GM19351 (cell line): Measurements from ENCODE around the gene C16orf89.

ENCODE experiments used
- ATAC-seq: cut with Tn5 transposase; IDR thresholded peaks from one replicate; pipeline ENCODE4 v1.9.1; 2021; ENCODE audit warnings: mild to moderate bottlenecking, moderate library complexity; ENCODE audit not compliant: unreplicated experiment

The C16orf89 gene

DNA sequence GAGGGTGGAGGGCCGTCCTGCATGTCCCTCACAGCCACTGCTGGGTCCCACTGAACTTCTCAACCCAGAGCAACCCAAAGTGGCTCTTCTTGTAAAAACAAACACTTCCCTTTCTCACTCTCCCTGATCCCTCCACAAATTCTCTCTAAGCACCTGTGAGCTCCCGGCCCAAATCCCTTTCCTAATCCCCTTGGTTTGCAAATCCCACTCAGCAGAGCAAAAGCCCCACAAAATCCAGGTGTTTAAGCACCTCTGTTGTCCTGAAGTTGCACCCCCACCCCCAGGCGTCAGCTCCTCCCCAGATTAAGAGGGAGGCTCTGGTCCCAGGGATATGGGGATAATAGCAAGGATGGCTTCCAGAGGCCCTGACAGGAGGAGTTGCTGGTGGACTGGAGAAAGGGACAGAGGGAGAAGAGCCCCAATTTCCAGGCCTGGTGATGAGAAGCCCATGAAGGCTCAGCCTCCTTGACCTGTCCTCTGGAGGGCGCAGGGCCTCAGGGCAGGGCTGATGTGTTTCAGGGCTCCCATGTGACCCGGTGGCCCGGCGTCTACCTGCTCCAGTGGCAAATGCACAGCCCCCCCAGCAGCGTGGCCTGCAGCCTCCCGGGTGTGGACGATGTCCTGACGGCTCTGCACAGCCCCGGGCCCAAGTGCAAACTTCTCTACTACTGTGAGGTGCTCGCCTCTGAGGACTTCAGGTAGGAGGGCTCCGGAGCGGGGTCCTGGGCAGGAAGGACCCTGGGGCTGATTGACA lies 55.0 kb downstream of the C16orf89 start:
- no peak for ATAC-seq

DNA sequence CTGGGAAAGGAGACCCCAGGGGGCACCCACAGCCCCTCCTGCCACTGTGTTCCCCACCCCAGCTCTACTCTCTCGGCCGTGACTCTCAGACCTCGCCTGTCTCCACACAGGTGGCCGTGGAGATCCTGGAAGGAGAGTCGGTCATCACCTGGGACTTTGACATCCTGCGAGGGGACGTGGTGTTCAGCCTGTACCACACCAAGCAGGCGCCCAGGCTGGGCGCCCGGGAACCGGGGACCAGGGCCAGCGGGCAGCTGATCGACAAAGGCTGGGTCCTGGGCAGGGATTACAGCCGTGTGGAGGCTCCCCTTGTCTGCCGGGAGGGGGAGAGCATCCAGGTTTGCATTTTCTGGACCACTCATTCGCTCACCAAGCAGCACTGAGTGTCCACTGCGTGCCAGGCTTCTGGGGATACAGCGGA lies 57.4 kb downstream of the C16orf89 start:
- ATAC-seq = no peak

DNA sequence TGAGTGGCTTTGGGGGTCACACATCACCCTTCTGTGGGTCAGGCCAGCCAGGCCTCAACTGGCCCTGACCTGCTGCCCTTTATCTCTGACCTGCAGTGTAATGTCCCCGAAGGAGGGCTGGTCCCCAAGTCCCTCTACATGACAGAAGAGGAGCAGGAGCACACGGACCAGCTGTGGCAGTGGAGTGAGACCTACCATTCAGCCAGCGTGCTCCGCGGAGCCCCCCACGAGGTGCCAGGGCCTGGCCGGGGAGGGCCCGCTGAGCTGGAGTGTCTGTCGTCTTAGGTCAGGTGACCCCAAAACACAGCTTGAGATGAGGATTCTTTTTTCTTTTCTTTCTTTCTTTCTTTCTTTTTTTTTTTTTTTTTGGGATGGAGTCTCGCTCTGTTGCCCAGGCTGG lies 58.5 kb downstream of the C16orf89 start:
- no peak for ATAC-seq

DNA sequence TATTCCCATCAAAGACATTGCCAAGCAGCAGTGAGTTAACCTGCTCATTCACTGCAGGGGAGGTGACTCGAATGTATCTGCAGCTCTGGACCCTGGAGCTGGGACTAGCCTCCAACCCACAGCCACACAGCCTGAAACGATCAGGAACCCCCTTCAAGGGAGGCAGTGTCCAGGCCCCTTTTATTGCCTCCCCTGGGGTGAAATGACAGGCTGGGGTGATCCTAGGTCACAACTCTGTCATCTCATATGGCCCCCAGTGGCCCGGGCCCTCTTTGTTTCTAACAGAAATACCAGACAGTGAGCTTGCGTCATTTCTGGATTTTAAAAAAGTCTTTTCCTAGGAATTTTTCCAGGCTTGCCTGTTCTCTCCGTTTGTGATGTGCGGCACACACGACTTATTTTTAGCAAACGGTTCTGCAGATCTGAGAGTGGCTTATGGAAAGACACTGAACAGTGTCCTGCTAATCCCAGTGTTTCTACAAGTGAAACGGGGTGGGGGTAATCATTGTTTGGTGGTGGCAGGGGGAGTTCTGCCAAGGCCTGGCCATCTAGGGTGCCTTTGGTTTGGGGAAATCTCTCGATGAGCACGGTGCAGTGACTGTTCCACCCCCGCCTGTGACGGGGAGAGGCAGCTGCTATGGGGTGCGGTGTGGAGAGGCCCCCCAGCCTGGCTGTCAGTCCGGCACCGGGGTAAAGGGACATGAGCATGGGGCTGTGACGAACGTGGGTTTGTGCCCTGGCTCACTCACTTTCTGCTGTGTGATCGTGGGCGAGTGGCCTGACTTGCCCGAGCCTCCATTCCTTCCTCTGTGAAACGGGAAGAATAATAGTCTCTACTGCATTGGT lies 59.2 kb downstream of the C16orf89 start:
- no peak for ATAC-seq

DNA sequence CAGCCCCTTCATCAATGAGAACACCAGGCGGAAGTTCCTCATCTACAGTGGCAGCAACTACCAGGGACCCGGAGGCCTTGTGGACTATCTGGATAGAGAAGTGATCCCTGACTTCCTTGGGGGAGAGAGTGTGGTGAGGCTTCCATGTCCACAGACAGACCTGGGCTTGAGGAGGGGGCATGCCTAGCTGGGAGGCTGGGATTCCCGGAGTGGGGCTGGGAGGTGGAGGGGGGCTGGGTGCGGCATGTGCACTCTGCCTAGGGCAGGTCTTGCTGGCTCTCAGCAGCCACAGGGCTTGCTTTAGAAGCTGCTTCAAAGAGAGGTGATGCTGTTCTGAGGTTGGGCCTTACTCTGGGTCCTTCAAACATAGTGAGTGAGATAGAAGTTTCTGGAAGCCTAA lies 59.8 kb downstream of the C16orf89 start:
- no peak for ATAC-seq

DNA sequence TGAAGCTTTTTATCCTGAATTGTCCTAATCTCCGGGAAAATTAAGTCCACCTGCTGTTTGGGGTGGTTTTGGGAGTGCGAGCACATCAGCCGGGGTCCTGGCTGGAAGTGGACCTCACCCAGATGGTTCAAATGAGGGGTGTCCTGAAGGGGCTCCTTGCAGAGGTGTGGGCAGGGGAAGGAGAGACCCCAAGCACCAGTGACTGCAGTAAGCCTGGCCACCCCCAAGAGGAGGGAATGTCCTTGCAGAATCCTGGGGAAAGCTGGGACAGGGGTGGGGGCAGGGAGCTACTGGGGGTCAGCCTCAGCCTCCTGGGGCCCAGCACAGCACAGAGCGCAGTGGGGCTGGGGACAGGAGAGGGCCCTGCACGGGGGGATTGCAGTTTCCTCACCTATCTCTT lies 61.4 kb downstream of the C16orf89 start:
- no peak for ATAC-seq

DNA sequence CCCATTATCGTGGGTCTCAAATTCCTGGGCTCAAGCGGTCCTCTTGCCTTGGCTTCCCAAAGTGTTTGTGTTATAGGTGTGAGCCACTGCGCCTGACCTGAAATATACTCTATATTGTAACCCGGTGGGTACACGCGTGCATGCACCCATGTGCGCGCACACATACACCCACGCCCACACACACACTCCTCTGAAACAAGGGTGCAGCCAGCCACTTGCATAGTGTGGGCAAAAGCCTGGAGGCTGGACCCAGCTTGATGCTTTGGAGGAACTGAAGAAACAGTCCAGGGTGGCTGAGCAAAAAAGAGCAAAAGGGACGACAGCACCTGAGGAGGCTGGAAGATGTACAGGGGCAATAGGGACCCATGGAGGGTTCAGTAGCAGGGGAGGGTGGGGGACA lies 61.9 kb downstream of the C16orf89 start:
- ATAC-seq = no peak

DNA sequence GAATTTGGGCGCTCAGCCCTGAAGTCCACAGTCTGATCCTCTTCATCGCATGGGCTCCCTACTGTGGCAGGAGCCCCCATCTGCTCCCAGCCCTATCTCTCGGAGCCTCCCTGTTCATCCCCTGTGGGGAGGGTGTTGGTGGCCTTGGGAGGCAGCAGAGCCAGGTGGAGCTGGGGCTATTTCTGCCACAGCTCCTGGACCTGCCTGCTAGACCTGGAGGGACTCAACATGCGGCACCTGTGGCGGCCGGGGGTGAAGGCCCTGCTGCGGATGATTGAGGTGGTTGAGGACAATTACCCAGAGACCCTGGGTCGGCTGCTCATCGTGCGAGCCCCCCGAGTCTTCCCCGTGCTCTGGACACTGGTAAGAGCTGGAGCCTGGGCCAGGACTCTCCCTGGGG lies 62.5 kb downstream of the C16orf89 start:
- no peak for ATAC-seq

DNA sequence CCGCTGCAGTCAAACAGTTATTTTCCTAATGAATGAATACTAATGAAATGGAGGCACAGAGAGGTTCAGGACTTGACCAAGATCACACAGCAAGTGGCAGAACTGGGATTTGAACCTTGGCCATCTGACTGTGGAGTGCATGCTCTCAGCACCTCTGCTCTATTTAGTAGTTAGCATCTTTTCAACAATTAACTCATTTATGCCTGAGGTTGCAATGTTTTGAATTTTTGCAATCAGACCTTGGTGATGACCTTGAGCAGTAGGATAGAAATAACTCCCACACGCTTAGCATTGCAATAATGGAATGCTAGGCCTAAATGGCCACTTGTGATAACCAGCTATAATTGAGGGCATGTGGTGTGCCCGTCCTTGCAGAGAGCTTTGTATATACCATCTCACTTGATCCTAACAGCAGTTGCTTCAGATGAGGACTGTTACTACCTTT lies 63.0 kb downstream of the C16orf89 start:
- ATAC-seq = no peak

DNA sequence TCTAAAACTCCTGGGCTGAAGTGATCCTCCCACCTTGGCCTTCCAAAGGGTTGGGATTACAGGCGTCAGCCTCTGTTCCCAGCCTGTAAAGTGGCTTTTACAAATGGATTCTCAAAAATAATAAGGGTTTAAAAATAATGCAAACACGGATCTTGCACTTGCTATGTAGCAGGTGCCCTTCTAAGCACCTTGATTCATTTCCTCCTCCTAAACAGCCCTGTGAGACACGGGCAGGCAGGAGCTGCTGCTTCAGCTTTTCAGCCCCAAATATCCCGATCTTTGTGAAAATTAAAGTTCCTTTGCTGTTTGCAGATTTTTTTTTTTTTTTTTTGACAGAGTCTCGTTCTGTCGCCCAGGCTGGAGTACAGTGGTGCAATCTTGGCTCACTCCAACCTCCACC lies 63.8 kb downstream of the C16orf89 start:
- no peak for ATAC-seq

DNA sequence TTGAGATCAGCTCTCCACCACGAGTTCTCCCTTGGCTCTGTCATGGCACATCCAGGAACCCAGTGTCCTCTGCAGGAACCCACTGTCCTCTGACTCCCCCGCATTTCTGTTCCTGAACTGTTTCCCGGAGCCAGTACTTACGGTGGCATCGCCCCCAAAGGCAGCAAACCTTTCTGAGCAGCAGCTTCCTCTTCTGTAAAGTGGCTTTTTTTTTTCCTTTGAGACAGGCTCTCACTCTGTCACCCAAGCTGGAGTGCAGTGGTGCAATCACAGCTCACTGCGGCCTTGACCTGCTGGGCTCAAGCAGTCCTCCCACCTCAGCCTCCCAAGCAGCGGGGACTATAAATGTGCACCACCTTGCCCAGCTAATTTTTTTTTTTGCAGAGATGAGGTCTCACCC lies 64.2 kb downstream of the C16orf89 start:
- ATAC-seq = no peak

DNA sequence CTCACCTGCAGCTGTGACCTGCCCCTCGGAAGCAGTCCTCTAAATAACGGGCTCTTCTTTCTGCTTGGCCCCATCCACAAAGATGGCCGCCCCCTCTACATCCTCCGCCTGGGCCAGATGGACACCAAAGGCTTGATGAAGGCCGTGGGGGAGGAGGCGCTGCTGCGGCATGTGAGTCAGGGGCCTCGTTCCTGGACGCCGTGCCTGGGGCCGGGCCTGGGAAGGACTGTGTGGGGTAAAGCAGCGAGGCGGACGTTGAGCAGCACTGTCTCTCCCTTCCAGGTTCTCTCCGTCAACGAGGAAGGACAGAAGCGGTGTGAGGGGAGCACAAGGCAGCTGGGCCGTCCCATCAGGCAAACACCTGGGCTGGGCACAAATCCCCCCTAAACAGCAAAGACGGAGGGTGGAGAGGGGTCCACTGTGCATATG lies 65.2 kb downstream of the C16orf89 start:
- no peak for ATAC-seq

DNA sequence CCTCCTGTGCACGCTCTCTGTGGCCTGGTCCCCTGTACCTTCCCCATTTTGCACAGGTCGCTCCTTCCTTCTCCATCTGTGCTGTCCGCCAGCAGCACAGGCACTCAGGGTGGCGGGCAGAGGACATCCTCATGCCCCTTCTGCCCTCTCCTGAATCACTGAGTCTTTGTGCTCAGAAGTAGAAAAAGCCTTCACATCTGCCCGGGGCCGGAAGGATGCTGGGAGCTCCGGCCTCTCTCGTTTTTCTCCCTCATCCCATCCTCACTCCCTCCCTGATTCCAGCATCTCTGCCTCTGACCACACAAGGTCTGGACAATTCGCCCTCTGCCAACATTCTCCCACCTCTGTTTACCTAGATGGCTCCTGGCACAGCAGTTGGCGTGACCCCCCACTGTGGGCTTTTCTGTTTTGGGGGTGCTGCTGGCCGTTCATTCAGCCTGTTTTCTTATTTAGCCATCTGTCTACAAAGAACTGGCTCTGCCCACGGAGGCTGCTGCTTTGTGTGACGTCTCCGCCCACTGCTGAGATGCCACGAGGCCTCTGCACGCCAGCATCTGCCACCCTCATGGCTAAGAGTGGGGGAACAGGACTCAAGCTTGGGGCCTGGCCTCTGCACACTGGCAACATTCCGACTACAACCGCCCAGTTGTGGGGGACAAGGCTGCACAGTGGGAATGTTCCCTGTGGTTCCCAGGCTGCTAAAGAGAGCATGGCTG lies 70.9 kb downstream of the C16orf89 start:
- ATAC-seq = no peak
